T-helper 1 cell (primary cell): Measurements from ENCODE around the gene MIP.
"Not testable (repeated sequence)": the region's sequence is repeated elsewhere in the genome, so short reads cannot be mapped to it uniquely, and the experiment has no call there.

ENCODE experiments used
- DNase-seq, 5 donors: peaks; one replicate each; pipeline ENCODE4 v3.0.0-alpha.2; 2012 to 2020
- total RNA-seq, 4 donors: gene quantifications; one replicate each; lab custom pipeline; 2026; lab: John Stamatoyannopoulos, UW

MIP gene
- total RNA-seq = 0 reads per million in 4 donors

GRCh38 chr12:56454557-56454956 is at the start of gene MIP:
Gene MIP, minus strand, starts transcription at chr12:56454657. Its CDS starts 44 bp downstream, at chr12:56454613.
- DNase-seq = no peak

GRCh38 chr12:56499879-56500278 is 45.4 kb upstream of the MIP start:
- DNase-seq = not testable (repeated sequence)

DNA sequence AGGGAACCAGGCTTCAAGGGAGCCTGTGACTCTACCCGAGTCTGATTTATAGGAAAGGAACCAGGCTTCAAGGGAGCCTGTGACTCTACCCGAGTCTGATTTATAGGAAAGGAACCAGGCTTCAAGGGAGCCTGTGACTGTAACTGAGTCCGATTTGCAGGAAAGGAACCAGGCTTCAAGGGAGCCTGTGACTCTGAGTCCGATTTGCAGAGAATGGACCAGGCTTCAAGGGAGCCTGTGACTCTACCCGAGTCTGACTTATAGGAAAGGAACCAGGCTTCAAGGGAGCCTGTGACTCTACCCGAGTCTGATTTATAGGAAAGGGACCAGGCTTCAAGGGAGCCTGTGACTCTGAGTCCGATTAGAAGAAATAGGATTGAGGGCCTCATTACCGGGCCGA is 45.0 kb upstream of the MIP start:
- DNase-seq = not testable (repeated sequence)

DNA sequence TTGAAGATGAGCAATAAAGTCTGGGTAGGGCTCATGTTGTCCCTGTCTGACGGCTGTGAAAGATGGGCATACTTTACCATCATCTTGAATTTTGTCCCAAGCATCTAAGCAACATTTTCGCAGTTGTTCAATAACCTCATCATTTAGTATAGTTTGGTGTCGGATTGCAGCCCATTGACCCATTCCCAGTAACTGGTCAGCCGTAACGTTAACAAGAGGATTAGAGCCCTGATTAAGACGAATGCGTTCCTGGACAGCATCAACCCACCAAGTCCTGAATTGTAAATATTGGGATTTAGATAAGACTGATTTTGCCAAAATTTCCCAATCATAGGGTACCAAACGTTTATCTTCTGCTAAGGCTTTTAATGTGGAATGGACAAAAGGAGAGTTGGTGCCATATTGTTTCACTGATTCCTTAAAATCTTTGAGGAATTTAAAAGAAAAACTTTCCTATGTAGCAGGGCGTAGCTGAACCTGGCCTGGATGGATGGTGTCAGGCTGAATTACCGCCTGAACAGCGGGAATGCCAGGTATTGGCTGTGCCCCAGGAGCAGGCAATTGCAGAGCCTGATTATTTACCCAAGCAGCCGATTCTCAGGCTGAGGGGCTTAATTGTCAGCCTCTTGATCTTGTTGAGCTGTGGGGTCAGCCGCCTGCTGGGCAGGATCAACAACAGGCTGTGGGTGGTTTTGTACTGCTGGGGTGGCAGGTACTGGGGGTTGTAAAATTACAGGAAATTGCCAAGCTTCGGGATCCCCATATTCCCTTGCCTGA is 43.9 kb upstream of the MIP start:
- not testable (repeated sequence) for DNase-seq

DNA sequence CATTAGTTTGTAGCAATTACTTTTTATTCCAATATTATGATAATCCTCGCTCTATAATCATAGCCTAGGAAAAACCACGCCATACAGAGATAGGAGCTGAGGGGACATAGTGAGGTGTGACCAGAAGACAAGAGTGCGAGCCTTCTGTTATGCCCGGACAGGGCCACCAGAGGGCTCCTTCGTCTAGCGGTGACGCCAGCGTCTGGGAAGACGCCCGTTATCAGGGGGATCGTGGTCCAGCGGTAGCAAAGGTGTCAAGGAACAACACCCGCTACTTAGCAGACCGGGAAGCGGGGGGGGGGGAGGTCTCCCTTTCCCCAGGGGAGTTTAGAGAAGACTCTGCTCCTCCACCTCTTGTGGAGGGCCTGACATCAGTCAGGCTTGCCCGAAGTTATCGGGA is 42.2 kb upstream of the MIP start:
- peak in 4 of 5 donors; percentile 14 to 52 (median 25) for DNase-seq

DNA sequence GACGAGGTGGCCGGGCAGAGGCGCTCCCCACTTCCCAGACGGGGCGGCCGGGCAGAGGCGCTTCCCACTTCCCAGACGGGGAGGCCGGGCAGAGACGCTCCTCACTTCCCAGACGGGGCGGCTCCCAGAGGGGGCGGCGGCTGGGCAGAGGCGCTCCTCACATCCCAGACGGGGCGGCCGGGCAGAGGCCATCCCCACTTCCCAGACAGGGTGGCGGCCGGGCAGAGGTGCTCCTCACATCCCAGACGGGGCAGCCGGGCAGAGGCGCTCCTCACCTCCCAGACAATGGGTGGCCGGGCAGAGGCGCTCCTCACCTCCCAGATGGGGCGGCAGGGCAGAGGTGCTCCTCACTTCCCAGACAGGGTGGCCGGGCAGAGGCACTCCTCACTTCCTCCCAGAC is 40.0 kb upstream of the MIP start:
- DNase-seq = not testable (repeated sequence)

DNA sequence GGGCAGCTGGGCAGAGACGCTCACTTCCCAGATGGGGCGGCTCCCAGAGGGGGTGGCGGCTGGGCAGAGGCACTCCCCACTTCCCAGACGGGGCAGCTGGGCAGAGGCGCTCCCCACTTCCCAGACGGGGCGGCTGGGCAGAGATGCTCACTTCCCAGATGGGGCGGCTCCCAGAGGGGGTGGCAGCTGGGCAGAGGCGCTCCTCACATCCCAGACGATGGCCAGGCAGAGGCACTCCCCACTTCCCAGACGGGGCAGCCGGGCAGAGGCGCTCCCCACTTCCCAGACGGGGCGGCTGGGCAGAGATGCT is 39.6 kb upstream of the MIP start:
- DNase-seq = not testable (repeated sequence)

DNA sequence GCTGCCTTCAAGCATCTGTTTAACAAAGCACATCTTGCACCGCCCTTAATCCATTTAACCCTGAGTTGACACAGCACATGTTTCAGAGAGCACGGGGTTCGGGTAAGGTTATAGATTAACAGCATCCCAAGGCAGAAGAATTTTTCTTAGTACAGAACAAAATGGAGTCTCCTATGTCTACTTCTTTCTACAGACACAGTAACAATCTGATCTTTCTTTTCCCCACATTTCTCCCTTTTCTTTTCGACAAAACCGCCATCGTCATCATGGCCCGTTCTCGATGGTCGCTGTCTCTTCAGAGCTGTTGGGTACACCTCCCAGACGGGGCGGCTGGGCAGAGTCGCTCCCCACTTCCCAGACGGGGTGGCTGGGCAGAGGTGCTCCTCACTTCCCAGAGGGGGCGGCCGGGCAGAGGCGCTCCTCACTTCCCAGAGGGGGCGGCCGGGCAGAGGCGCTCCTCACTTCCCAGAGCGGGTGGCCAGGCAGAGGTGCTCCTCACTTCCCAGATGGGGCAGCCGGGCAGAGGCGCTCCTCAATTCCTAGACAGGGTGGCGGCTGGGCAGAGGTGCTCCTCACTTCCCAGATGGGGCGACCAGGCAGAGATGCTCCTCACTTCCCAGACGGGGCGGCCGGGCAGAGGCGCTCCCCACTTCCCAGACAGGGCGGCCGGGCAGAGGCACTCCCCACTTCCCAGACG is 39.1 kb upstream of the MIP start:
- DNase-seq = not testable (repeated sequence)

GRCh38 chr12:56490360-56490759 is 35.9 kb upstream of the MIP start:
- DNase-seq = no peak

- peak; percentile 41 to 72 (median 63) for DNase-seq
These were observed 33.8 kb upstream of the MIP start, which contains the start of gene GLS2 for GRCh38 chr12:56488041-56488955. Gene GLS2, minus strand, starts transcription at chr12:56488161. Its CDS starts 43 bp downstream, at chr12:56488118.

DNA sequence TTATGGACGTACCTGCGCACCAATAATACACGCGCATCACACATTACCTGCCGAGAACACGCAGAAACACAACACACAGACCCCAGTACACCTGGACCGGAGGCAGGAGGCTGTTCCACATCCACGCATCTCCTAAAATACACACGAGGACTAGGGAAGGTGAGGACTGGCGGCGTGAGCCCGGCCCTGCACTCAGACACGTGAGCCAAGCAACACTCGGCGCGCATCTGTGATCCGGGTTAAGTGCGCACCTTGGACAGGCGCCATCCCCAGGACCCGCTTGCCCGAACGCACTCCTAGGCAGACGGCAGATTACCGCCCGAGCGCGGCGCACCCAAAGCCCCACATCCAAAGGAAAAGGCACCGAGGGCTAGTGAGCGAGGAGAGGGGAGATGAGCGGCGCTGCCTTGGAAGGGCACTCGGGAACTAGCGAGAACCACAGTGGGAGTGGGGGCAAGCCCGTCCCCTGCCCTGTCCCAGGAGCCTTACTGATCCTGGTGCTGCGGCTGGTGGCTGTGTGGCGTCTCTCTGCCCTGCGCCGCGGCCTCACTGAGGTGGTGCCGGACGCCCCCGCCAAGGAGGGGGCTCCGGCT is 33.1 kb upstream of the MIP start:
- DNase-seq = peak in 3 of 5 donors; percentile 6 to 12 (median 10)

DNA sequence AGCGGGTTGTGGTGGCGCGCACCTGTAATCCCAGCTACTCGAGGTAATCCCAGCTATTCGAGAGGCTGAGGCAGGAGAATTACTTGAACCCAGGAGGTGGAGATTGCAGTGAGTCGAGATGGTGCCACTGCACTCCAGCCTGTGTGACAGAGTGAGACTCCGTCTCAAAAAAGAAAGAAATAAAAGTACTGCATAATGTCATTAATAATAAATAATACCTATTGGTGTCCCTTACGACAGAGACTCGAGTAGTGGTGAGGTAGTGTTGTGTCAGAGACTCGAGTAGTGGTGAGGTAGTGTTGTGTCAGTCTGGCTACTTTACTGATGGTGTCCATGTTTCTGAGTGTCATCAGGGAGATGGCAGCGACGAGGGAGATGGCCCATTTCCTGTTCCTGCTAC is 32.2 kb upstream of the MIP start:
- no peak for DNase-seq

DNA sequence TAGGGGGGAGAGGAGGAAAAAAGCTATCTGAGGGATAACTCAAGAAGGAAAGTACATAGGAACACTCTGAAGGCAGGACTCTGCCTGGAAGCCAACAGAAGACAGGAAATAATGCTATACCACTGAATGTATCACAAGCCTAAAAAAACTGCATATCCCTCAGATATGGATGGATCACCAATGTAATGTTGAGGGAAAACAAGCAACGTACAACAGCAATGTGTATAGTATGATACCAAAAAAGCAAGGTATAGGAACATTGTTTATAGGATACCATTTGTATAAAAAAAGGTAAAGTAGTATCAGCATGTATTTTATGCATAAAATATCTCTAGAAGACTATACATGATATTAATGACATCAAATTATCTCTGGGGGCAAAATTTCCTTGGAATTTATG is 30.1 kb upstream of the MIP start:
- DNase-seq = no peak

GRCh38 chr12:56479625-56480024 is 25.2 kb upstream of the MIP start:
- DNase-seq = no peak

- no peak for DNase-seq
These were observed 23.2 kb upstream of the MIP start for GRCh38 chr12:56477521-56478225.

- no peak for DNase-seq
These were observed 22.5 kb upstream of the MIP start for GRCh38 chr12:56476972-56477432.

- DNase-seq = no peak
These were observed 21.7 kb upstream of the MIP start for GRCh38 chr12:56476143-56476542.

DNA sequence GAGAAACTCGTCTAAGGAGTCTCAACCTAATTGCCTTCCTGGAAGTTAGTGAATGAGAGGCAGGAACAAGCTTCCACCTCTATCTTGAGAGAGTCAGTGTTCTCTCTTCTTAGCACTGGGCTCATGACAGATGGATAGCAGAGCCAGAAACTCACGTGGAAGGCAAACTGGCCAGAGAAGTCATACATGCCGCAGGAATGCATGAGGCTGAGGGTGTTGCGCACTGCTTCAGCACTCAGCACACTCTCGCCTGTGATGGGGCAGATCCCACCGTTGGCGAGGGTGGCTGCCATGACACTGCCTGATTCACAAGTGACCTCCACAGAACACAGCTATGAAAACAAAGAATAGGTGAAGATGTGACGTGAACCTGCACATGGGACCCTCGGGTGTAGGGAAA is 19.9 kb upstream of the MIP start:
- no peak for DNase-seq

DNA sequence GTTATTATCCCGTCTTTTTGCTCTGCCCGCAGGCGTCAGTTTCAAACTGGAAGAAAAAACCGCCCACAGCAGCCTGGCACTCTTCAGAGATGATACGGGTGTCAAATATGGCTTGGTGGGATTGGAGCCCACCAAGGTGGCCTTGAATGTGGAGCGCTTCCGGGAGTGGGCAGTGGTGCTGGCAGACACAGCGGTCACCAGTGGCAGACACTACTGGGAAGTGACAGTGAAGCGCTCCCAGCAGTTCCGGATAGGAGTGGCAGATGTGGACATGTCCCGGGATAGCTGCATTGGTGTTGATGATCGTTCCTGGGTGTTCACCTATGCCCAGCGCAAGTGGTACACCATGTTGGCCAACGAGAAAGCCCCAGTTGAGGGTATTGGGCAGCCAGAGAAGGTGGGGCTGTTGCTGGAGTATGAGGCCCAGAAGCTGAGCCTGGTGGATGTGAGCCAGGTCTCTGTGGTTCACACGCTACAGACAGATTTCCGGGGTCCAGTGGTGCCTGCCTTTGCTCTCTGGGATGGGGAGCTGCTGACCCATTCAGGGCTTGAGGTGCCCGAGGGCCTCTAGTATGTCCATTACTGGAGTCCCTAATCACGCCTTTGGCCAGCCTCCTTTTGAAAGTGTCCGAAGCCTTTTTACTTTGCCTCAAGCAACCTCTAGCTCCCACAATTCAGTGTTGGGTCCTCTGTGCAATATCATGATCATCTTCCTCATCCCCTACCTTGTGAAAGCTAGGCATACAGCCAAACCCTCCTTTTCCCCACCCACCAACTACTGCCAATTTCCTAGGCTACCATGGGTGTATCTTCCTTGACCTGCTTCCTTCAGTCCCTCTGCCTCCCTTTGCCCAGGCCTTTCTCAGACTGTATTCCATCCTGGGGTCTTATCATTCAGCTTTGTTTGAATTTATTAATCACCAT is 14.8 kb upstream of the MIP start:
- no peak for DNase-seq

- peak; percentile 84 to 96 (median 91) for DNase-seq
These were observed 14.0 kb upstream of the MIP start, which contains the start of gene SPRYD4 for GRCh38 chr12:56468216-56469006. Gene SPRYD4, plus strand, starts transcription at chr12:56468578. Its CDS starts 14 bp downstream, at chr12:56468592.
